Loucy (cell line): ENCODE data around the gene MEGF6.

Source experiments
- H2AFZ ChIP-seq: fragments of 200-600 bp; sonication (generic); 2 replicates; pipeline ENCODE4 v1.6.0; 2016; ENCODE audit warnings: antibody characterized with exemption, mild to moderate bottlenecking, low read length, moderate library complexity
- H3F3A ChIP-seq: fragments of 200-600 bp; 2 replicates; pipeline ENCODE4 v1.6.0; 2016; ENCODE audit warnings: antibody characterized with exemption, low read depth, mild to moderate bottlenecking
- H3K27me3 ChIP-seq: fragments of 200-600 bp; sonication (generic); 2 replicates; pipeline ENCODE4 v1.6.1; 2014; ENCODE audit warnings: low read length, mild to moderate bottlenecking; ENCODE audit not compliant: insufficient read depth, poor library complexity, severe bottlenecking
- H3K36me3 ChIP-seq: fragments of 200-600 bp; sonication (generic); 2 replicates; pipeline ENCODE4 v1.6.1; 2016; ENCODE audit warnings: low read length; ENCODE audit not compliant: insufficient read depth
- H3K4me1 ChIP-seq: fragments of 200-600 bp; sonication (generic); 2 replicates; pipeline ENCODE4 v1.5.1; 2014; ENCODE audit warnings: low read length, mild to moderate bottlenecking; ENCODE audit not compliant: insufficient read depth, poor library complexity, severe bottlenecking
- H3K4me2 ChIP-seq: fragments of 200-600 bp; sonication (generic); 2 replicates; pipeline ENCODE4 v1.6.0; 2014; ENCODE audit warnings: antibody characterized with exemption, low read length, low read depth, mild to moderate bottlenecking; ENCODE audit not compliant: poor library complexity, severe bottlenecking
- H3K4me3 ChIP-seq: fragments of 200-600 bp; sonication (generic); 2 replicates; pipeline ENCODE4 v1.5.1; 2014; ENCODE audit warnings: low read length, mild to moderate bottlenecking, mixed read lengths; ENCODE audit not compliant: poor library complexity, severe bottlenecking
- H3K79me2 ChIP-seq: fragments of 200-600 bp; sonication (generic); 2 replicates; pipeline ENCODE4 v1.6.1; 2014; ENCODE audit warnings: low read length; ENCODE audit not compliant: insufficient read depth
- H3K9ac ChIP-seq: fragments of 200-600 bp; sonication (generic); 2 replicates; pipeline ENCODE4 v1.6.0; 2014; ENCODE audit warnings: mild to moderate bottlenecking, low read depth, low read length, moderate library complexity; ENCODE audit not compliant: poor library complexity, severe bottlenecking
- H3K9me2 ChIP-seq: fragments of 200-600 bp; sonication (generic); replicated peaks from 2 replicates; pipeline ENCODE4 v1.6.1; 2016; ENCODE audit warnings: low read depth, low read length, mixed read lengths
- H3K9me3 ChIP-seq: fragments of 200-600 bp; sonication (generic); 2 replicates; pipeline ENCODE4 v1.6.1; 2014; ENCODE audit warnings: mild to moderate bottlenecking, antibody characterized with exemption, low read length, low read depth; ENCODE audit not compliant: insufficient read depth
- H4K20me1 ChIP-seq: fragments of 200-600 bp; sonication (generic); 2 replicates; pipeline ENCODE4 v1.6.0; 2014; ENCODE audit warnings: antibody characterized with exemption, low read length, mild to moderate bottlenecking; ENCODE audit not compliant: insufficient read depth, poor library complexity, severe bottlenecking
- CTCF ChIP-seq: fragments of 200-600 bp; sonication (generic); conservative IDR thresholded peaks from 2 replicates; pipeline ENCODE4 v1.5.1; 2014; ENCODE audit warnings: mild to moderate bottlenecking, antibody characterized with exemption, low read length
- EZH2phosphoT487 ChIP-seq: fragments of 200-600 bp; IDR thresholded peaks from 2 replicates; pipeline ENCODE4 v1.6.1; 2018; ENCODE audit warnings: antibody characterized with exemption, mild to moderate bottlenecking, moderate library complexity, borderline replicate concordance

MEGF6 gene

GRCh38 chr1:3566003-3566885 is 45.1 kb downstream of the MEGF6 start:
- no peak overlapping the region for H2AFZ ChIP-seq
- no peak overlapping the region for H3K9ac ChIP-seq
- H3F3A ChIP-seq: no peaks in the 10 kb centered on the region
- H3K4me1 ChIP-seq: no peaks in the 10 kb centered on the region
- no peak overlapping the region for H3K4me2 ChIP-seq
- H3K79me2 ChIP-seq: no peaks in the 10 kb centered on the region
- TF ChIP-seq EZH2phosphoT487 (no peak), CTCF (no peak)
- H4K20me1 ChIP-seq: no peaks in the 10 kb centered on the region
- no peak overlapping the region for H3K4me3 ChIP-seq
- no peaks in the 10 kb centered on the region for H3K36me3 ChIP-seq
- no peaks in the 10 kb centered on the region for H3K27me3 ChIP-seq
- no peaks in the 10 kb centered on the region for H3K9me2 ChIP-seq
- H3K9me3 ChIP-seq: no peaks in the 10 kb centered on the region

GRCh38 chr1:3564921-3565831 is 46.1 kb downstream of the MEGF6 start:
- no peak for TF ChIP-seq EZH2phosphoT487
- peak; percentile 84 for TF ChIP-seq CTCF
- H3K36me3 ChIP-seq: no peaks in the 10 kb centered on the region
- H3K4me1 ChIP-seq: no peaks in the 10 kb centered on the region
- H3K27me3 ChIP-seq: no peaks in the 10 kb centered on the region
- H3K9me3 ChIP-seq: no peaks in the 10 kb centered on the region
- H4K20me1 ChIP-seq: no peaks in the 10 kb centered on the region
- no peak overlapping the region for H3K4me3 ChIP-seq
- H3K4me2 ChIP-seq: no peak overlapping the region
- H3F3A ChIP-seq: no peaks in the 10 kb centered on the region
- H3K9me2 ChIP-seq: no peaks in the 10 kb centered on the region
- H3K79me2 ChIP-seq: no peaks in the 10 kb centered on the region
- H3K9ac ChIP-seq: no peak overlapping the region
- no peak overlapping the region for H2AFZ ChIP-seq

DNA sequence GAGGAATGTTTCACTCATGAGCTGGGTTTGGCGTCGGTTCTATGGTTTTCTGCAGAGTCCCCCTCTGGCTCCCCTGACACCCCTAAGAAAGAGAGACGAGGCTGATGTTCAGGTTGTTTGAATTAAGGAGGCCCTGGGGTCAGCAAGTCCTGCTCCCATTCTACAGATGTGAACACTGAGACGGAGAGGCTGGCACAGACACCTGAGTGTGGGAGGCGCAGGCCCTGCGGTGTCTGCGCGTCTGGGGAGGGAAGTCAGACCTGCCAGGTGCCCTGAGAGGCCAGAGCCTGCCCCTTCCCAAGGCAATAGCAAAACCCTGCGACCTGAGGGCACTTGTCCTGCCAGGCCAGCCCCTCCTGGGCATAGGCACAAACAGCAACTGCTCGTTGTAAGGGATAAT is 47.7 kb downstream of the MEGF6 start:
- no peaks in the 10 kb centered on the region for H3K36me3 ChIP-seq
- H3F3A ChIP-seq: no peaks in the 10 kb centered on the region
- no peaks in the 10 kb centered on the region for H4K20me1 ChIP-seq
- no peak overlapping the region for H3K4me2 ChIP-seq
- H2AFZ ChIP-seq: no peak overlapping the region
- no peaks in the 10 kb centered on the region for H3K79me2 ChIP-seq
- H3K4me1 ChIP-seq: no peaks in the 10 kb centered on the region
- no peaks in the 10 kb centered on the region for H3K9me3 ChIP-seq
- H3K4me3 ChIP-seq: no peak overlapping the region
- no peak for TF ChIP-seq EZH2phosphoT487
- TF ChIP-seq CTCF: no peak
- no peaks in the 10 kb centered on the region for H3K9me2 ChIP-seq
- no peak overlapping the region for H3K9ac ChIP-seq
- no peaks in the 10 kb centered on the region for H3K27me3 ChIP-seq
